CD4-positive, CD25-positive, alpha-beta regulatory T cell (primary cell): ENCODE results near the gene CROCC. TPM values are rescaled to one million over a fixed set of nuclear protein-coding genes. Genes with fewer than 3 reads are reported as not detected.

Experiments
- ATAC-seq, 2 donors: fragments of 150-1000 bp; cut with Tn5 transposase; one replicate each; pipeline ENCODE4 v1.10.0; 2021; ENCODE audit warnings: low read depth in 2 of 2, moderate number of reproducible peaks in 2 of 2, moderate library complexity in 1 of 2
- DNase-seq, 3 donors: peaks; one replicate each; pipeline versions ENCODE4 v3.0.0 to v3.0.0-alpha.2; 2012 to 2022; ENCODE audit warnings: mixed read lengths in 1 of 3
- H3K27ac ChIP-seq: one replicate; pipeline ENCODE4 v1.7.0; 2013; ENCODE audit warnings: mild to moderate bottlenecking, low read length; ENCODE audit not compliant: insufficient read depth, poor library complexity, severe bottlenecking
- H3K27me3 ChIP-seq: one replicate; pipeline ENCODE4 v1.7.0; 2013; ENCODE audit warnings: low read length; ENCODE audit not compliant: control insufficient read depth, insufficient read depth
- H3K36me3 ChIP-seq: one replicate; pipeline ENCODE4 v1.7.0; 2013; ENCODE audit warnings: mild to moderate bottlenecking, low read length, moderate library complexity; ENCODE audit not compliant: control insufficient read depth, insufficient read depth
- H3K4me1 ChIP-seq: 2 replicates; pipeline ENCODE4 v1.7.0; 2013; ENCODE audit warnings: mild to moderate bottlenecking, low read length; ENCODE audit not compliant: insufficient read depth, control insufficient read depth, poor library complexity, severe bottlenecking
- H3K4me3 ChIP-seq: one replicate; pipeline ENCODE4 v1.7.0; 2013; ENCODE audit warnings: low read depth, mild to moderate bottlenecking, low read length, moderate library complexity
- H3K9me3 ChIP-seq, 2 experiments: 1 replicate in 1 of 2; 2 replicates in 1 of 2; pipeline ENCODE4 v1.7.0; 2013; ENCODE audit warnings: low read length in 2 of 2, mild to moderate bottlenecking in 1 of 2, moderate library complexity in 1 of 2; ENCODE audit not compliant: control insufficient read depth in 2 of 2
- H3K27ac Mint-ChIP-seq, 3 donors: one replicate each; pipeline ENCODE4 v1.8.0; 2020 to 2022; ENCODE audit warnings: mild to moderate bottlenecking in 3 of 3, mixed read lengths in 3 of 3, moderate library complexity in 2 of 3
- H3K27me3 Mint-ChIP-seq: one replicate; pipeline ENCODE4 v1.8.0; 2022; ENCODE audit warnings: mild to moderate bottlenecking, mixed read lengths
- H3K36me3 Mint-ChIP-seq: one replicate; pipeline ENCODE4 v1.8.0; 2020; ENCODE audit warnings: mixed read lengths
- H3K4me1 Mint-ChIP-seq, 4 donors: one replicate each; pipeline ENCODE4 v1.8.0; 2020 to 2022; ENCODE audit warnings: mixed read lengths in 4 of 4, mild to moderate bottlenecking in 1 of 4
- H3K4me3 Mint-ChIP-seq, 4 donors: one replicate each; pipeline ENCODE4 v1.8.0; 2020 to 2022; ENCODE audit warnings: mild to moderate bottlenecking in 4 of 4, mixed read lengths in 4 of 4, moderate library complexity in 3 of 4
- H3K9me3 Mint-ChIP-seq, 7 donors: one replicate each; pipeline ENCODE4 v1.8.0; 2020 to 2022; ENCODE audit warnings: mixed read lengths in 7 of 7, mild to moderate bottlenecking in 3 of 7, moderate library complexity in 2 of 7
- polyA plus RNA-seq, 4 donors: library from polyadenylated mRNA; unstranded; fragments of 300-500 nt; fragmentation: Illumina TruSeq; gene quantifications; one replicate each; pipeline ENCODE4 v1.2.3, GENCODE V29; 2021
- total RNA-seq: library from RNA; stranded (reverse); gene quantifications from one replicate; pipeline ENCODE4 v1.2.3, GENCODE V29; 2022

CROCC gene
- total and polyA plus RNA-seq, 5 donors from 2014 or later = 3.9 to 46.1 (median 4.3) TPM

DNA sequence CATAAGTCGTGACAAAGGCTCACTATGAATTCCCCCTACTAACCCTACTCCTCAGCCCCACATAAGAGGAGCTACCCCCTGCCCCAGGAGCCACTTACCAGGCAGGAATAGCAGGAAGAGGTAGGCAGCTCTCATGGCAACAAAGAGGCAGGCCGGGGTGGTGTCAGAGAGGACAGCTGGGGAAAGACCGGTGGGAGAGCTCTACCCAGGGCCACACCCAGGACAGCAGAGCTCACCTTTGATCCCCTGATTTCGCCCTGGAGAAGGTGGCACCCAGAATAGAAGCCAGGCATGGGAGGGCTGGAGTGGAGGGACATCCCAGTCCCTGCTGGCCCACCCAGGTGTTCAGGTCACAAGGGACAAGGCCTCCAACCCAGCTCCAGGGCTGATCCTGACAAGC is 56.4 kb downstream of the CROCC start:
- ATAC-seq (no peak), DNase-seq (no peak)
- H3K9me3 ChIP-seq = no peaks in the 10 kb centered on the region
- H3K36me3 ChIP-seq = no peaks in the 10 kb centered on the region
- Mint-ChIP-seq H3K9me3 (peaks cover 0 to 2% (median 0%) of the 10 kb centered on the region in 7 donors), H3K4me1 (peaks cover 0 to 10% (median 6%) of the 10 kb centered on the region in 4 donors), H3K27ac (peak overlapping the region in 1 of 3 donors; percentile 14), H3K36me3 (no peaks in the 10 kb centered on the region), H3K4me3 (peak overlapping the region in 1 of 4 donors; percentile 32), H3K27me3 (peaks cover 18% of the 10 kb centered on the region)
- H3K27ac ChIP-seq = no peak overlapping the region
- H3K4me3 ChIP-seq = no peak overlapping the region
- peaks cover 12% of the 10 kb centered on the region for H3K4me1 ChIP-seq
- H3K27me3 ChIP-seq = peaks cover 4% of the 10 kb centered on the region

DNA sequence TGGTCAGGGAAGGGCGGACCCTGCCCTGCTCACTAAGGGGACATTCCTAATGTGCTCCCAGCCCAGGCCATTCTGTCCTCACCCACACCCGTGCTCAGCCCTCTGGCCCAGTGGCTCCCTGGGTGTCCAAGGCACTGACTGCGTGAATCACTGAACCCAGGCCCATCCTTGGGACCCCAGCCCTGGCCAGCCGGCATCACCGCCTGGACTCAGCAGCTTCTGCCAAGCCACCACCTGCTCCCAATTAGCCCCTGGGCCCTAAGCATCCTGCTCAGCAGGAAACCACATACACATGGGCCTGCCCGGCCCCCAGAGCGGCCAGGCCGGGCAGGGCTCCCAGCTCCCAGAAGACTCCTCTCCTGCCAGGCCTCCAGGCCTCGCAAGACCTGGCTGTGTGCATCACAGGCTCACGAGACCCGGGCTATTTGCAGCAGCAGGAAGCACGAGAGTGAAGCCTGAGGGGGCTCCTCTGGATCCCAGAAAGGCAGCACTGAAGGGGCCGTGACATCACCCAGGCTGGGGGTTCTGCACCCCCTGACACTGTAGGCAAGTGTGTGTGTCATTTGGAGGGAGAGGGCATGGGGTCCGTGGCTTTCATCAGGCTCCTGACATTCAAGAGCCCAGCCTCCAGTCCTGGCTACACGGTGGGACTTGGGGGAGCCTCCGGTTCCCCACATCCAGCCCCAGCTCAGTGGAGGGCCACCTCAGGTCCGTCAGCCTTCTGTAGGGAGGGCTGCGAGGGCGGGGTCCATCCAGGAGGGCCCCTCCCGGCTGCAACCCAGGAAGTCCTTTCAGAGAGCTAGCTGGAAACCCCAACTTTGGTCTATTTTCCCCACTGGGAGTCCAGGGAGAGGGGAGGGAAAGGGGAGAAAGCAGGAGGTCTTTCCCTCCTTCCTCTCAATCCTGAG is 57.1 kb downstream of the CROCC start:
- Mint-ChIP-seq H3K27ac (no peak overlapping the region), H3K4me3 (no peak overlapping the region), H3K9me3 (peaks cover 0 to 2% (median 0%) of the 10 kb centered on the region in 7 donors), H3K36me3 (no peaks in the 10 kb centered on the region), H3K4me1 (peaks cover 0 to 10% (median 6%) of the 10 kb centered on the region in 4 donors), H3K27me3 (peaks cover 21% of the 10 kb centered on the region)
- DNase-seq (no peak), ATAC-seq (no peak)
- H3K27ac ChIP-seq = no peak overlapping the region
- H3K4me1 ChIP-seq = peaks cover 12% of the 10 kb centered on the region
- H3K9me3 ChIP-seq = no peaks in the 10 kb centered on the region
- no peaks in the 10 kb centered on the region for H3K36me3 ChIP-seq
- peaks cover 4% of the 10 kb centered on the region for H3K27me3 ChIP-seq
- H3K4me3 ChIP-seq = no peak overlapping the region

GRCh38 chr1:16979475-16980327 is 58.0 kb downstream of the CROCC start:
- Histone ChIP-seq H3K36me3 (no peaks in the 10 kb centered on the region), H3K27ac (no peak overlapping the region), H3K4me3 (no peak overlapping the region), H3K27me3 (peaks cover 4% of the 10 kb centered on the region), H3K4me1 (peaks cover 12% of the 10 kb centered on the region), H3K9me3 (no peaks in the 10 kb centered on the region)
- Mint-ChIP-seq H3K9me3 (peaks cover 0 to 2% (median 0%) of the 10 kb centered on the region in 7 donors), H3K36me3 (no peaks in the 10 kb centered on the region), H3K4me1 (peaks cover 0 to 10% (median 6%) of the 10 kb centered on the region in 4 donors), H3K27me3 (peaks cover 21% of the 10 kb centered on the region), H3K27ac (no peak overlapping the region), H3K4me3 (peak overlapping the region in 1 of 4 donors; percentile 43)
- DNase-seq (no peak), ATAC-seq (no peak)

- peaks cover 12% of the 10 kb centered on the region for H3K4me1 ChIP-seq
- Mint-ChIP-seq H3K27me3 (peaks cover 21% of the 10 kb centered on the region), H3K36me3 (peaks cover 4% of the 10 kb centered on the region), H3K9me3 (peaks cover 0 to 2% (median 0%) of the 10 kb centered on the region in 7 donors), H3K4me3 (peak within 1 kb of the TSS in 3 of 4 donors; percentile 70 to 80 (median 76)), H3K4me1 (peaks cover 0 to 10% (median 6%) of the 10 kb centered on the region in 4 donors), H3K27ac (peak within 1 kb of the TSS in 2 of 3 donors; percentile 39 to 81)
- ATAC-seq = no peak
- H3K27ac ChIP-seq = no peak within 1 kb of the TSS
- H3K9me3 ChIP-seq = no peaks in the 10 kb centered on the region
- DNase-seq = no peak
- peaks cover 4% of the 10 kb centered on the region for H3K27me3 ChIP-seq
- no peak within 1 kb of the TSS for H3K4me3 ChIP-seq
- H3K36me3 ChIP-seq = peaks cover under 1% of the 10 kb centered on the region
Observed at GRCh38 chr1:16980473-16981268, 58.9 kb downstream of the CROCC start, which contains the start of gene MFAP2. Gene MFAP2 (minus strand): TSS chr1:16980620. CDS start chr1:16978273, 2,347 bp downstream.

- Histone ChIP-seq H3K9me3 (no peaks in the 10 kb centered on the region), H3K4me3 (no peak overlapping the region), H3K4me1 (peaks cover 12% of the 10 kb centered on the region), H3K36me3 (peaks cover 3% of the 10 kb centered on the region), H3K27me3 (peaks cover 4% of the 10 kb centered on the region), H3K27ac (no peak overlapping the region)
- ATAC-seq = no peak
- Mint-ChIP-seq H3K4me1 (peaks cover 0 to 10% (median 6%) of the 10 kb centered on the region in 4 donors), H3K36me3 (peaks cover 7% of the 10 kb centered on the region), H3K27me3 (peaks cover 21% of the 10 kb centered on the region), H3K9me3 (peaks cover 0 to 2% (median 0%) of the 10 kb centered on the region in 7 donors), H3K27ac (peak overlapping the region in 2 of 3 donors; percentile 39 to 81), H3K4me3 (peak overlapping the region in 3 of 4 donors; percentile 70 to 80 (median 76))
- no peak for DNase-seq
Observed at GRCh38 chr1:16981269-16981849, 59.6 kb downstream of the CROCC start.

DNA sequence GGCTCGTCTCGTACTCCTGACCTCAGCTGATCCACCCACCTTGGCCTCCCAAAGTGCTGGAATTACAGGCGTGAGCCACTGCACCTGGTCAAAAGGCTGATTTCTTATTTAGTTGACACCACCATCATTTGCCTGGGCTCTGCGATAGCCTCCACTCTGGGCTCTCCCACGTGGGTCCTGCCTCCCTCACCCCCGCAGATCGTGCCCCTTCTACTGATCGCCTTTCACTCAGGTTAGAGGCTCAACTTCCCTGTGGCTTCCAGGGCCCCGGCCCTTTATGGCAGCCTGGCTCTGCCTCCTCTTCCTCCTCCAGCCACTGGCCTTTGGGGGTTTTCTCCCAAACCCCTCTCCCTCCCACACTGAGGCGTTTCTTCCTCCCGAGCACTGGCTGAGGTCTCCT is 61.2 kb downstream of the CROCC start:
- DNase-seq (no peak), ATAC-seq (no peak)
- H3K4me3 Mint-ChIP-seq = no peak overlapping the region
- Histone ChIP-seq H3K4me3 (no peak overlapping the region), H3K27ac (no peak overlapping the region), H3K9me3 (no peaks in the 10 kb centered on the region), H3K4me1 (peaks cover 12% of the 10 kb centered on the region), H3K36me3 (peaks cover 8% of the 10 kb centered on the region), H3K27me3 (peaks cover 4% of the 10 kb centered on the region)
- H3K9me3 Mint-ChIP-seq = peaks cover 0 to 2% (median 0%) of the 10 kb centered on the region in 7 donors
- peaks cover 7% of the 10 kb centered on the region for H3K36me3 Mint-ChIP-seq
- H3K4me1 Mint-ChIP-seq = peaks cover 0 to 10% (median 6%) of the 10 kb centered on the region in 4 donors
- peaks cover 19% of the 10 kb centered on the region for H3K27me3 Mint-ChIP-seq
- no peak overlapping the region for H3K27ac Mint-ChIP-seq
